Right lobe of liver (tissue), 6 donors: ENCODE measurements around the gene TCF4. TPM values are rescaled to one million over a fixed set of nuclear protein-coding genes. Genes with fewer than 3 reads are reported as not detected.
A peak's percentile ranks its signal among the peaks of the same experiment; 100 is the strongest.

Source experiments
- ATAC-seq, 4 donors: fragments of 200-7000 bp; cut with Tn5 transposase; one replicate each; pipeline ENCODE4 v1.9.1; 2020; ENCODE audit warnings: mild to moderate bottlenecking in 4 of 4, moderate library complexity in 4 of 4
- DNase-seq, 3 donors: peaks; one replicate each; pipeline ENCODE4 v3.0.0-alpha.2; 2020
- H3K27ac ChIP-seq, 3 donors: fragments of 200-600 bp; one replicate each; pipeline ENCODE4 v1.8.0; 2022
- H3K27me3 ChIP-seq, 2 donors: fragments of 200-600 bp; one replicate each; pipeline ENCODE4 v1.8.0; 2022
- H3K36me3 ChIP-seq, 4 donors: fragments of 200-600 bp; sonication (generic) in 1 of 4; one replicate each; pipeline versions ENCODE4 v1.5.1 to v1.8.0; 2017 to 2022; ENCODE audit warnings: control low read depth in 1 of 4
- H3K4me1 ChIP-seq, 4 donors: fragments of 200-600 bp; sonication (generic) in 1 of 4; one replicate each; pipeline versions ENCODE4 v1.5.1 to v1.8.0; 2017 to 2022; ENCODE audit warnings: control low read depth in 1 of 4
- H3K4me3 ChIP-seq, 3 donors: fragments of 200-600 bp; one replicate each; pipeline ENCODE4 v1.8.0; 2022
- H3K9me3 ChIP-seq, 4 donors: fragments of 200-600 bp; sonication (generic) in 1 of 4; one replicate each; pipeline versions ENCODE4 v1.5.1 to v1.8.0; 2017 to 2022; ENCODE audit warnings: control low read depth in 1 of 4
- POLR2A ChIP-seq: fragments of 450-650 bp; IDR thresholded peaks from one replicate; pipeline ENCODE4 v1.6.1; 2017; ENCODE audit warnings: antibody characterized with exemption, mild to moderate bottlenecking
- WGBS: methylation state at CpG from one replicate; pipeline ENCODE4 v1.1.6; 2018; ENCODE audit warnings: low coverage, low lambda C conversion rate; ENCODE audit not compliant: insufficient coverage; ENCODE audit errors: missing lambda C conversion rate; 5-methylcytosine and 5-hydroxymethylcytosine counted together
- intact Hi-C, 2 donors: fragments of 100-400 bp; cut with DNase I; formaldehyde crosslinking; loops; one replicate each; pipeline versions ENCODE4 v1.11.2 to v1.14.1; 2022
- total RNA-seq, 6 experiments: library from RNA; depleted of rRNA in 2 of 6; stranded (reverse); fragments of >200 nt in 2 of 6; fragmentation: NEBNext Ultra II Directional in 3 of 6; extraction: Animal tissue kit (Norgen Biotek cat#: 25700) in 3 of 6; gene quantifications; one replicate each; pipeline versions ENCODE4 v1.1.0 to v1.2.4, GENCODE V29; 2016 to 2023
- TF ChIP-seq, protein P1 (sequence below), 4 donors: fragments of 200-600 bp in 3 of 4; fragments of 450-650 bp in 1 of 4; IDR thresholded peaks; one replicate each; pipeline versions ENCODE4 v1.5.1 to v1.8.0; 2016 to 2022; ENCODE audit warnings: antibody characterized with exemption in 4 of 4, mild to moderate bottlenecking in 2 of 4
- donor health status: DM: no; HTN: yes; CAD: no.
- donor health status: DM: no; HTN: no; CAD: no.
- donor health status: DM: no; HTN: no; CAD: no.
- donor health status: DM: no; HTN: yes; CAD: no.
- donor health status: DM: no; HTN: yes; CAD: no.

TCF4 gene
- total RNA-seq, 6 experiments from 2014 or later = 8.1 to 19.5 (median 10.4) TPM

DNA sequence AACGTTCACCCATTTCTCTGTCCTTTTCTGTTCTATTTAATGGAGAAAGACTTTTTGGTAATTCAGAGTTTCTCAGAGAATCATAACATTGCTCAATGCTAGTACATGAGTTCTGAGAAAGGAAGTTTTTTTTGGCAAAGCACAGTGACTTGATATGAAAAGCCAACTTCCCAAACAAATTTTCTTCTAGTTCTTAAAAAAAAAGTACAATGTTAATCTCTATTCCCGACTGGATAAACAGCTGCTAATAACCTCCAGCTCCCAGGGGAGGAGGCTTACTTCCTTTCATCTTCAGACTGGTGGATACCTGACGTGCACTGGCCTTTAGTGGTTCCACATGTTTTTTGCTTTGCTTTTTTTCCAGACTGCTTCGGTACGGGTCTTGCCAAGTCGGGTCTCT, 344.1 kb downstream of the TCF4 start:
- DNase-seq = no peak
- no peaks in the 10 kb centered on the region for H3K9me3 ChIP-seq
- H3K36me3 ChIP-seq = no peaks in the 10 kb centered on the region
- H3K4me1 ChIP-seq = no peaks in the 10 kb centered on the region
- no peak overlapping the region for H3K4me3 ChIP-seq
- H3K27me3 ChIP-seq = no peaks in the 10 kb centered on the region
- intact Hi-C loops = no loop called here
- H3K27ac ChIP-seq = no peak overlapping the region
- TF ChIP-seq POLR2A = no peak
- TF ChIP-seq, protein P1, sequence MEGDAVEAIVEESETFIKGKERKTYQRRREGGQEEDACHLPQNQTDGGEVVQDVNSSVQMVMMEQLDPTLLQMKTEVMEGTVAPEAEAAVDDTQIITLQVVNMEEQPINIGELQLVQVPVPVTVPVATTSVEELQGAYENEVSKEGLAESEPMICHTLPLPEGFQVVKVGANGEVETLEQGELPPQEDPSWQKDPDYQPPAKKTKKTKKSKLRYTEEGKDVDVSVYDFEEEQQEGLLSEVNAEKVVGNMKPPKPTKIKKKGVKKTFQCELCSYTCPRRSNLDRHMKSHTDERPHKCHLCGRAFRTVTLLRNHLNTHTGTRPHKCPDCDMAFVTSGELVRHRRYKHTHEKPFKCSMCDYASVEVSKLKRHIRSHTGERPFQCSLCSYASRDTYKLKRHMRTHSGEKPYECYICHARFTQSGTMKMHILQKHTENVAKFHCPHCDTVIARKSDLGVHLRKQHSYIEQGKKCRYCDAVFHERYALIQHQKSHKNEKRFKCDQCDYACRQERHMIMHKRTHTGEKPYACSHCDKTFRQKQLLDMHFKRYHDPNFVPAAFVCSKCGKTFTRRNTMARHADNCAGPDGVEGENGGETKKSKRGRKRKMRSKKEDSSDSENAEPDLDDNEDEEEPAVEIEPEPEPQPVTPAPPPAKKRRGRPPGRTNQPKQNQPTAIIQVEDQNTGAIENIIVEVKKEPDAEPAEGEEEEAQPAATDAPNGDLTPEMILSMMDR (IDR thresholded peaks at IDR 0.05) = no peak
- 48% methylated on average over 6 of the region's 6 CpGs for WGBS
- ATAC-seq = peak in 3 of 4 donors; percentile 14 to 53 (median 16)

DNA sequence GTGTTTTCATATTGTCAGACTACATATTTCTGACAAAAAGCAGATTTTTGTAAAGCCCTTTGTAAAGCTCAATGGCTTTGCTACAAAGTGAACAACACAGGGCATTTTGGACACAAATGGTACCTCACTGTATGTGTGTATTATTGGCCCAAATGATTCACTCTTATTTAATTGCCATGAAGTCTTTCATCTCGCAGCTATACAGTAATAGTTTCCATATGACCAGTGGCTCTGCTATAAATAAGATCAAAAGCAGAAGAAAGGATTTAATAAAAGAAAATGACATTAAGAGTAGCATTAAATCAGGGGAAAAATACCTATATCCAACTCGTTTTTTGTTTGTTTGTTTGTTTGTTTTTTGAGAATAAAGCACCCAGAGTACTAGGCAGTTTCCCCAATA, 344.7 kb downstream of the TCF4 start:
- 44% methylated on average over 2 of the region's 2 CpGs for WGBS
- no peaks in the 10 kb centered on the region for H3K27me3 ChIP-seq
- H3K4me1 ChIP-seq = no peaks in the 10 kb centered on the region
- H3K4me3 ChIP-seq = no peak overlapping the region
- H3K27ac ChIP-seq = no peak overlapping the region
- DNase-seq (no peak), ATAC-seq (no peak)
- H3K9me3 ChIP-seq = no peaks in the 10 kb centered on the region
- no peak for TF ChIP-seq POLR2A
- TF ChIP-seq, protein P1 (IDR thresholded peaks at IDR 0.05) = no peak
- intact Hi-C loops = no loop called here
- no peaks in the 10 kb centered on the region for H3K36me3 ChIP-seq

GRCh38 chr18:55240978-55241377, 347.0 kb downstream of the TCF4 start:
- H3K27me3 ChIP-seq = no peaks in the 10 kb centered on the region
- intact Hi-C loops = no loop called here
- H3K9me3 ChIP-seq = no peaks in the 10 kb centered on the region
- DNase-seq (no peak), ATAC-seq (no peak)
- H3K4me3 ChIP-seq = no peak overlapping the region
- TF ChIP-seq POLR2A = no peak
- TF ChIP-seq, protein P1 (IDR thresholded peaks at IDR 0.05) = no peak
- 53% methylated on average over 5 of the region's 5 CpGs for WGBS
- no peaks in the 10 kb centered on the region for H3K36me3 ChIP-seq
- H3K27ac ChIP-seq = no peak overlapping the region
- no peaks in the 10 kb centered on the region for H3K4me1 ChIP-seq

DNA sequence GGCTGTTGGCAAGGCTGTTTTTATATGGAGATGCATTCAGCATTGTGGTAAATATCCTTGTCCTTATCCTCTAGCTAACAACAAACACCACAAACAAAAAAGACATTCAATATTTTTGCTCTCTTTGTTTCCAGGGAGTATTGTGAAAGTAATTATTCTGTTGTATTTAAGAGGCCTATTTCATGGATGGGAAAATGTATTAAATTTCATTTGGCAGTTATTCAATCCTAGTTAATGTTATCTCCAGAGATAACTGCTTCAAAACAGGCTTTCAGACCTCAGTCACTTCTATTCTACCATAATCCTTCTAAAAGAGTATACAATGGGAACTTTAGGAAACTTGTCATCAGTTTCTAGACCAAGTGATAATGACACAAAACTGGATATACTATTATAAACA, 348.3 kb downstream of the TCF4 start:
- Histone ChIP-seq H3K4me1 (peaks cover 0 to 11% (median 0%) of the 10 kb centered on the region in 4 donors), H3K27ac (no peak overlapping the region), H3K27me3 (no peaks in the 10 kb centered on the region), H3K4me3 (no peak overlapping the region), H3K36me3 (no peaks in the 10 kb centered on the region), H3K9me3 (no peaks in the 10 kb centered on the region)
- TF ChIP-seq POLR2A = no peak
- TF ChIP-seq, protein P1 (IDR thresholded peaks at IDR 0.05) = no peak
- ATAC-seq = no peak
- intact Hi-C loops = no loop called here
- DNase-seq = no peak

DNA sequence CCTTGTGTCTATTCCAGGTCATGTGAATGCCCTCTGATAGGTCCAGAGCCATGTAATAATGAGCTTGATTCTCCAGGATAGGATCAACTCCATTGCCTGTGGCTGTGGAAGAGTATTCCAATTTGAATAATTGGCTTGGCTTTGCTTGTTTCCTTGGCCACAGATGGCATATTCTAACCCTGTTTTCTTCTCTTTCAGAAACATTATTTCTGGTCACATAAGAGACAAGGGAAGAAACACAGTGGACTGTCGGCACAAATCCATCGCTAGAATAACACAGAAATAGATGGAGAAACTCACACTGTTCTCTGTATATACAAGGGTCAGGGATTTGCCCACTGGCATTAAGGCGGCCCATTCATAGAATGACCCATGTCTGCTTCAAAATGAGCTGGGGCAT, 350.3 kb downstream of the TCF4 start:
- Histone ChIP-seq H3K9me3 (no peaks in the 10 kb centered on the region), H3K4me1 (peaks cover 0 to 11% (median 0%) of the 10 kb centered on the region in 4 donors), H3K27me3 (no peaks in the 10 kb centered on the region), H3K4me3 (no peak overlapping the region), H3K27ac (no peak overlapping the region), H3K36me3 (no peaks in the 10 kb centered on the region)
- 66% methylated on average over 3 of the region's 3 CpGs for WGBS
- intact Hi-C loops = no loop called here
- ATAC-seq = no peak
- DNase-seq = no peak
- TF ChIP-seq POLR2A = no peak
- TF ChIP-seq, protein P1 (IDR thresholded peaks at IDR 0.05) = no peak
